IPS-11a (cell line): ENCODE measurements around the gene B4GALT3.

ENCODE experiments used
- H3K4me3 ChIP-seq: one replicate; pipeline ENCODE4 v1.5.1; 2013; ENCODE audit warnings: low read depth, low read length, control low read depth

Gene B4GALT3

DNA sequence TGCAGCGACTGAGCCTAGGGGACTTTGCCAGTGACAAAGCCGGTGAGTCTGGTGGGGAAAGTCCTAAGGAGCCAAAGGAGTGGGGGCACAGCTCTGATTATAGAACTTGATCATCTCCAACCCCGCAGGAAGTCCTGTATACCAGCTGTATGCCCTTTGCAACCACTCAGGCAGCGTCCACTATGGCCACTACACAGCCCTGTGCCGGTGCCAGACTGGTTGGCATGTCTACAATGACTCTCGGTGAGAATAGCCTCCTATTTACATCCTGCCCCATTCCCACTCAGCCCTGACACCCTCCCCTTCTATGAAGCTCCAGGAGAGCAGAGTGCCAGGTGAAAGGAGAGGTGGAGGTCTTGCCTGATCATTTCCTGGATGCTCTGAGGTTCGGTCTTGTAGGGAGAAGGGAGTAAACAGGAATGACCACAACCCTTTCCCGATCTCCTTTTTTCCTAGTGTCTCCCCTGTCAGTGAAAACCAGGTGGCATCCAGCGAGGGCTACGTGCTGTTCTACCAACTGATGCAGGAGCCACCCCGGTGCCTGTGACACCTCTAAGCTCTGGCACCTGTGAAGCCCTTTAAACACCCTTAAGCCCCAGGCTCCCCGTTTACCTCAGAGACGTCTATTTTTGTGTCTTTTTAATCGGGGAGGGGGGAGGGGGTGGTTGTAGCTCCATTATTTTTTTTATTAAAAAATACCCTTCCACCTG, 12.3 kb downstream of the B4GALT3 start:
- H3K4me3 ChIP-seq = peak overlapping the region; percentile 85

DNA sequence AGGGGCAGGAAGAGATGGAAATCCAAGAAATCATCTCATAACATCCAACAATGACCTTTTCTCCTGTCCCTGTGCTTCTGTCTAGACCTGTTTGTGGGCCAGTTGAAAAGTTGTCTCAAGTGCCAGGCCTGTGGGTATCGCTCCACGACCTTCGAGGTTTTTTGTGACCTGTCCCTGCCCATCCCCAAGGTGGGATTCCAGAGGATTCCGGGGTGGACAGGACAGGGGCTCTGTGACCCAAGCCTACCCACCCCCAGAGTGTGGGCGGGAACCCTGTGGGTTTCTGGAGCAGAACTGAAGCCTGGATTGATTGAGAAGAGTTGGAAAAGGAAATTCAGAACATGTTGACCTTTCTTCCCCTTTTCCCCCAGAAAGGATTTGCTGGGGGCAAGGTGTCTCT, 13.5 kb downstream of the B4GALT3 start:
- H3K4me3 ChIP-seq = no peak overlapping the region

DNA sequence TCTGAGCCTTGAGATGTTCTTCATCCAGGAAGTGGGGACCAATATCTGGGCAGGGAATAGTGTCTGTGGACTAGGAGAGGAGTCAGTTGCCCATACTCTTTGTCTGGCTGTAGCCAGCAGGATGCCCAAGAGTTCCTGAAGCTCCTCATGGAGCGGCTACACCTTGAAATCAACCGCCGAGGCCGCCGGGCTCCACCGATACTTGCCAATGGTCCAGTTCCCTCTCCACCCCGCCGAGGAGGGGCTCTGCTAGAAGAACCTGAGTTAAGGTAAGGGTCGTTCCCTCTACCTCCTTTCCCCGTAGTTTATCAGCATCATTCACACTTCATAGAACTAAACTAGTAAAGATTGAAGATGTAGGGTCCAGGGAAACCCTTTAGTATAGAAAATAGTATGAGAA, 14.5 kb downstream of the B4GALT3 start:
- H3K4me3 ChIP-seq = no peak overlapping the region

DNA sequence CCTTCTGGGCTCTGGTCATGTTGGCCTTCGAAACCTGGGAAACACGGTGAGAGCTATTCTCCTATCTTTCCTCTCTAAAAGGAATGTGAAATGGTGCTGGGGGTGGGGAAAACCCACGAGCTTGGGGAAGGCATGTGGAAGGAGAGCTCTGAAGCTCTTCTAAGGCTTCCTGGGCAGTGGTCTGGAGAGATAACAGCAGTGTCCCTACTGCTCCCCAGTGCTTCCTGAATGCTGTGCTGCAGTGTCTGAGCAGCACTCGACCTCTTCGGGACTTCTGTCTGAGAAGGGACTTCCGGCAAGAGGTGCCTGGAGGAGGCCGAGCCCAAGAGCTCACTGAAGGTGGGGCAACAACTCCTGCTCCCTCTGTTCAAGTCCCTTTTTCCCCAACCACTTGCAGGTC, 15.3 kb downstream of the B4GALT3 start:
- no peak overlapping the region for H3K4me3 ChIP-seq

DNA sequence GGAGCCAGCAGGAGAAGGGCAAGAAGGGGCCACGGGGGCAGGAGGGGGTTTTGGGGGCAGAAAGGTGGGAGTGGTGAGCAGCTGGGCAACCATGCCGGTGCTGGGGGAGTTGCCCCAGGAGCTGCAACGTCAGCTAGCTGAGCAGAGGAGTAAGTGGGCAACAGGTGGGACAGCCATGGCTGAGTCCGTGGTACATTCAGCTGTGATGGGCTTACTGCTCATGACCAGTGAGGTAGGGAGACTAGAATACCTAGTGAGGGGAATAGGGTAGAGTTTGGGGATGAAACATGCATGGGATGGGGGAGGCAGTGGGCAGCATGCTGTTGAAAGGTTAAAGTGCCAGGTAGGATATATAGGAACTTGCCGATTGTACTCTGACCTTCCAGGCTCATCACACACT, 15.7 kb downstream of the B4GALT3 start:
- no peak overlapping the region for H3K4me3 ChIP-seq

DNA sequence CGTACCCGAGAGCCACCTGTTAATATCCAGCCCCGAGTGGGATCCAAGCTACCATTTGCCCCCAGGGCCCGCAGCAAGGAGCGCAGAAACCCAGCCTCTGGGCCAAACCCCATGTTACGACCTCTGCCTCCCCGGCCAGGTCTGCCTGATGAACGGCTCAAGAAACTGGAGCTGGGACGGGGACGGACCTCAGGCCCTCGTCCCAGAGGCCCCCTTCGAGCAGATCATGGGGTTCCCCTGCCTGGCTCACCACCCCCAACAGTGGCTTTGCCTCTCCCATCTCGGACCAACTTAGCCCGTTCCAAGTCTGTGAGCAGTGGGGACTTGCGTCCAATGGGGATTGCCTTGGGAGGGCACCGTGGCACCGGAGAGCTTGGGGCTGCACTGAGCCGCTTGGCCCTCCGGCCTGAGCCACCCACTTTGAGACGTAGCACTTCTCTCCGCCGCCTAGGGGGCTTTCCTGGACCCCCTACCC, 16.6 kb downstream of the B4GALT3 start:
- no peak overlapping the region for H3K4me3 ChIP-seq

DNA sequence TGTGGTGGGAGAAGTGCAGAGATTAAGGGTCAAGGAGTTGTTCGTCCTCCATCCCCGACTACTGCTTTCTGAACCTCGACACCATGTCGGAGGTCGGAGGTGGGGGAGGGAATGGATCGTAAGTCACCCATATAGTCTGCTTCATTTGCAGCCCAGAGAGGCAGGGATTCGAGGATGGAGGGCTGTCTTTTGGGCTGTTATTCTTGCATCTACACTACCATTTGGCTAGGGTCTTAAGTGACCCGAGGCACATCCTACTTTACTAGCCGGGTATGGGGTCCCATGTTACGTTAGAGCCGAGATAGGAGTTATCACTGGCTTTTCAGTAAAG, 17.4 kb downstream of the B4GALT3 start:
- H3K4me3 ChIP-seq = peak overlapping the region; percentile 75

DNA sequence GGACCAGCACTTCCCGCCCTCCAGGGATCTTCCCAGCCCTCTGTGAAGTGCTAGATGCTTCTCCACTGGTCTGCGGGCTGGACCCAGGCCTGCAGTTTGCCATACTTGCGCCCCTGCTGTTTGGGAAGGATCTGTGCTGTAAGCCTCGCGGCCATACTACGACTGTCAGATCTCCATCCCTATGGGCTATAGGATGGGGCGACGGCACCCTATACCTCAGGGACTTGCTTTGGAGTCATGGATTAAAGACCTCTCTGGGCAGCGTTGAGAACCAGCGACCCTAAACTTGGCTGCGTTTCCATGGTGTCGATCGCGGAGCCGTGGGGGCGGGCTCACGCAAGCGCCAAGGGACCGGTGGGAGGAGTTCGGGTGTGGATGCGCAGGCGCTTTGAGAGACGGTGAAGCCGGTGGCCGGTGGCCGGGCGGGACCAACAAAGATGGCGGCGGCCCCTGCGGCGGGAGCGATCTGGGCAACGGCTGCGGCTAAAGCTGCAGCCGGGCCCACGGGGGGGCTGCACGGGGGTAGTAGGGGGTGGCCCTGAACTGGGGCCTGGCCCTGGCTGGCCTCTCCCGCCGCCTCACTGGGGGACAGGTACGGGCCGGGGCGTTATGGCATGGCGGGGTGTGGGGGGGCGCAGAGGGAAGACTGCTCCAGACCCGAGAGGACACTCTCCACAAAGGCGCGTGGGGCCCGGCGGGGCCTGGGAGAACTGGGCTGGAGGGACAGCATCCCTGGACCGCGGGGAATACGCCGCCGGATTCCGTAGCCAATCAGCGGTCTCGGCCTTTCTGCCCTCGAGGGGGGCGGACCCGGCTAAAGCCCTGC, 18.0 kb downstream of the B4GALT3 start, which contains the start of gene USP21:
Gene USP21, plus strand, starts transcription at position 414 of the 826 bp plus-strand sequence. CDS start 1,141 bp downstream, outside the sequence.
- H3K4me3 ChIP-seq = peak within 1 kb of the TSS; percentile 75

DNA sequence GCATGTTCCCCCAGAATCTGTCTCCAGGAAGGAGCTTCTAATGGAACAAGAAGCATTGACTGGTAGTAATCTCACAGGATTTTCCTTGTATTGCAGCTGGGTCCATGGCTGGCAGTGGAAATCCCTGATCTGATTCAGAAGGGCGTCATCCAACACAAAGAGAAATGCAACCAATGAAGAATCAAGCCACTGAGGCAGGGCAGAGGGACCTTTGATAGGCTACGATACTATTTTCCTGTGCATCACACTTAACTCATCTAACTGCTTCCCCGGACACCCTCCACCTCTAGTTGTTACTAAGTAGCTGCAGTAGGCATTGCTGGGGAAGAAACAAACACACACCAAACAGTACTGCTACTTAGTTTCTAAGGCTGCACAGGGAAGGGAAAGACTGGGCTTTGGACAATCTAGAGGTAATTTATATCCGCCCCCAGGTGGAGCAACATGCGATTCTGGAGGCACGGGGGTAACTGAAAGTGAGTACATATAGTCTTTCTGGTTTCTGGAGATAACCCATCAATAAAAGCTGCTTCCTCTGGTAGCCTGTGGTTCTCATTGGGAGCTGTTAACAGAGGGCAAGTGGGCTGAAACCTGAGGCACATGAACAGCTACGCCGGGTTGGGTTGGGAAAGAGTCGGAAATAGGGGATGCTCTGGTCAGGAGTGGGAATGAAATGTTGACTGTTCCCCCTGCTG, 18.8 kb downstream of the B4GALT3 start:
- peak overlapping the region; percentile 75 for H3K4me3 ChIP-seq

DNA sequence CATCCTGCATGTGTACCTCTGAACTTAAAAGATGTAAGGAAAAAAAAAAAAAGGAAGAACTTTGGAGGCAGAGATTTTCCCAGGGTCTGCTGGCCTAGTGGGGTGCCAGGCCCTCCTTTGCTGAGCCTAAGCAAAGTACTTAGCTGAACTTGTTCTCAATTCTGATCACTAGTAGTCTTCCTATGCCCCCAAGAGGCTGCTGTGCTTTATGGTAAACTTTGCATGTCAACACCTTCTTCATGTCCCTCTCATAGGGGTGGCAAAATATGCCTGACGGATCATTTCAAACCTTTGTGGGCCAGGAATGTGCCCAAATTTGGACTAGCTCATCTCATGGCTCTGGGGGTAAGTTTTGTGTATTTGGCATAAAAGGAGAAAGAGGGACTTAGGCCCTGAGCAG, 19.4 kb downstream of the B4GALT3 start:
- no peak overlapping the region for H3K4me3 ChIP-seq

DNA sequence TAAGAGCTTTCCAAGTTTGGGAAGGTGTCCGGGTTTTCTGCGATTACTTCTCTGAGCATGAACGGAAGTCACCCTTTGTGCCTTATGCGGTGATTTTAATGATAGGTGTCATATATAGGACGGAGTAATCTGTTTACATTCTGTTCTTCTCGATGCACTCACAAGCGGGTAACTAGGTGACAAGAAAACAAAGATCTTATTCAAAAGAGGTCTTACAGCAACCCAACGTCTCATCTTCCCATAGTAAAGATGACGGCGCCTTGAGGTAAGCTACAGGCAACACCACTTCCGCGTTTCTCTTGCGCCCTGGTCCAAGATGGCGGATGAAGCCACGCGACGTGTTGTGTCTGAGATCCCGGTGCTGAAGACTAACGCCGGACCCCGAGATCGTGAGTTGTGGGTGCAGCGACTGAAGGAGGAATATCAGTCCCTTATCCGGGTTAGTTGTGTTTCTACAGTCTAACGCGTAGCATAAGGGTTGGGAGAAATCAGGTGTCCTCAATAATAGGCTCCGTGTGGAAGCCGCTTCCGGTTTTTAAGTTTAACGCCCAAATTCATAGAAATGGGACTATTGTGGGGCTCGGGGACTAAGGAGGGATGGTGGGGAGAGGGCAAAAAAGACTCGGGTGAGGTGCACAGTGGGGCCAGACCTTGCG, 23.5 kb downstream of the B4GALT3 start, which contains the start of gene UFC1:
Gene UFC1, plus strand, starts transcription at position 297 of the 656 bp plus-strand sequence. Its CDS starts 20 bp downstream, at position 317.
- H3K4me3 ChIP-seq = peak within 1 kb of the TSS; percentile 99

DNA sequence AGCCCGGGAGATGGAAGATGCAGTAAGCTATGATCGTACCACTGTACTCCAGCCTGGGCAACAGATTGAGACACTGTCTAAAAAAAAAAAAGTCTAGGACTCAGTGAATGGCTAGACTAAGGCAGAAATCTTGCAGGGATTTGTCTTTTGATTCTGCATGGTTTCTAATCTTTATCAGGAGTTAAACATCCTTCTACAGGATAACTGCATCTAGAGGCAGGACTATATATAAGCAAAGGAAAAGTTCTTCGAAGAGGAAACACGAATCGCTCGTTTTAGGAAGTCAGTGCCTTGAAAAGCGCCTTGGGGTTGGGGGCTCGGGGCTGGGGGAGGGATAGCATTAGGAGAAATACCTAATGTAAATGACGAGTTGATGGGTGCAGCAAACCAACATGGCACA, 24.1 kb downstream of the B4GALT3 start:
- peak overlapping the region; percentile 99 for H3K4me3 ChIP-seq

DNA sequence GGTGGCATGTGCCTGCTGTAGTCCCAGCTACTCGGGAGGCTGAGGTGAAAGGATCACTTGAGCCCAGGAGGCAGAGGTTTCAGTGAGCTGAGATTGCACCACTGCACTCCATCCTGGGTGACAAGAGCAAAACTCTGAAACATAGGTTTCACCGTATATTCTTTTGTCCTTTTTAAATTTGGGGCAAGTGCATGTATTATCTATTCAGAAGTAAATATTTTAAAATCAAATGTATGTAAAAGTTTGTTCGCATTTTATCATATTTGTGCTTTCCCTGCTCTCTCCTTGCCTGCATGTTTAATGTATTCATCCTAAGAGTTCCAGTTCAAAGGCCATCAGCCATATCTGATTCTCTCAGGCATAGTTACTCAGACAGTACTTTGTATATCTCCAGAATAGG, 31.5 kb downstream of the B4GALT3 start:
- no peak overlapping the region for H3K4me3 ChIP-seq

DNA sequence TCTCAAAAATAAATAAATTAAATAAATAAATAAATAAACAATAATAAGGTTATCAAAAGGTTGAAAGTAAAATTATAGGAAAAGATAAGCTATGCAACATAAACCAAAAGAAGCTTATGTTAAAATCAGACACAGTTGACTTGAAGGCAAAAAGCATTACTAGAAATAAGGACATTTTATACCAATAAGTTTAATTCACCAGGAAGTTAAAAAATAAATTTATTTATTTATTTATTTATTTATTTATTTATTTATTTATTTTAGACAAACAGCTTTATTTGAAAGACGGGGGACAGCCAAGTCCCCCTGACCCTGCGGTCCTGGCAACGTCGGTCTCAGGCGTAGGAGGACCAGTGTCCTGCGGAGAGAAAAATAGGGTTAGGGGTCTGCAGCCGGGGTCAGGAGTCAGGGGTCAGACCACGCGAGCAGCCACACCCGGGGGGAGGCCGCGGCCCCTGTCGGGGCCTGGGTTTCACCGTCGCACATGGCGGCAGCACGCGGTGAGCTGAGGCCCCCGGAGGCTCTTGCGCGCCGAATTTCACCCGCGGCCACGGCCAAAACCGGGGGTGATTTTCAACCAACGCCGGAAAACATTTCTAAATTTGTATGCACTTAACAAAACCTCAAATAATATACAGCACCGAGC, 36.4 kb downstream of the B4GALT3 start:
- no peak overlapping the region for H3K4me3 ChIP-seq

DNA sequence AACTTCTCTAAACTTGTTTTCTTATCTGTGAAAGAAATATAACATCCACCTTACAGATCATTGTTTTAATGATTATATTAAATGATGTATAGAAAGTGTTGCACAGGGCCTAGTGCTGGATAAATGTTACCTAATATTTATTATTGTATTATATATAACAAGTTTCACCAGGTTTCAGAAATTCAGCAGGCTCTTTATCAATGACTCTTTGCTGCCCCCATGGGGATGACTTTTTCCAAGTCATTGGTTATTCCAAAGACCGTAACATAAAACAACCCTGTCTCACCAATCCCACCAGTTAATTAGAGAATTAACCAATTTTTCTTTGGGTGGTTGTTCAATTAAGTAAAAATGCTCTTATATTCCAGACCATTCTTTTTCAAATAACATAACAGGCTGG, 37.5 kb downstream of the B4GALT3 start:
- no peak overlapping the region for H3K4me3 ChIP-seq

DNA sequence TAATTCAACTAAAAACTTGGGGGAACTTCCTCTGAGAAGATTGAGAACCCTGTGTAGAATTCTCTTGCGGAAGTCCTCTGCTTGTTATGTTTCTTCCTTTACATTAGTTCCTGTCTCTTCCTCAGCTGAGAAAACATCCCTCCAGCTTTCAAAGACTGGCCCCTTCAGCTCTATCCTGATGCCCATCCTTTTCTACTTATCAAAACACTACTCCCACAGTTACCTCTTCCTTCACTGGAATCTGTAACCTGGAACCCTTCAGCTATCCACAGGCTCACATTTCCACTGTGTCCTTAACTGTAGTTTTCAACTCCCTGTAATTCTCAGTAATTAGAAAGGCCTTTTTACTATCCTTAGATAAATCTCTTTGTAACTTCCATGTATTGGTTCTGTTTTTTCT, 38.9 kb downstream of the B4GALT3 start:
- no peak overlapping the region for H3K4me3 ChIP-seq

DNA sequence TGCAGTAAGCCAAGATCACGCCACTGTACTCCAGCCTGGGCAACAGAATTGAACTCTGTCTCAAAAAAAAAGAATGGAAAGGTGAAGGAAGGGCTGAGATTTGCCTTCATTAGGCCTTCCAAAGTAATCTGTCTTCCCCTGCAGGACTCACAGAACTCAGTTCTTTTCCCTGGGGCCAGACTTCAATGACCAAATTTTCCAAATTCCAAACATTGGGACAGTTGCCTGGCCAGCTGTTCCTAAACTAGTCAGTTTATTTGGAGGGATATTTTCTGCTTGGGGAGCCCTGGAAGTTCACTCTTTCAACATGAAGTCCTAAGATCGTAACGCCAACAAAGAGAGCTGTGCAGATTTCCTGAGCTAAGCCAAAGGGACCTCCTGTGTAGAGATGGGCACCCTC, 39.4 kb downstream of the B4GALT3 start:
- no peak overlapping the region for H3K4me3 ChIP-seq

DNA sequence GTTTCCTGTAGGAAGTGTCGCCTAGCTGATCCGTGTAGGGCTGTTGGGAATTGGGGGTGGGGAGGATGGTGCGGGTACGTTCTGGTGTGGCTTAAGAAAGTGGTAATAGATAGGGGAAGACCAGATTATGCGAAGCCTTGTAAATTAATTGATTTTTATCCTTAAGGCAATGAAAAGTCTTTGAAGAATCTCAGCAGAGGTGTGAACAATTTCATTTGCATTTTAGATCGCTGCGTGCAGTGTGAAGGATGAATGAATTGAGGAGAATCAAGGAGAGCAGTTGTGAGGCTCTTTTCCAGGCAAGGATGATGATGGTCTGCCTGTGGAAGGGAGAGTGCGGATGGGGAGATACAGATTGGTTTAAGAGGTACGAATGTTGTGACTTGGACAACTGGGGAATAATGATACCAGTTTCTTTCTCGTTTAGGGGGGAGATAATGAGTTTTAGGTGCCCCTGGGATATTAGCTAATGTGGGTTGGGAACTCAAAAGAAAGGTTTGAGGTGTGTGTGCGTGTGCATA, 44.0 kb downstream of the B4GALT3 start:
- peak overlapping the region; percentile 75 for H3K4me3 ChIP-seq

DNA sequence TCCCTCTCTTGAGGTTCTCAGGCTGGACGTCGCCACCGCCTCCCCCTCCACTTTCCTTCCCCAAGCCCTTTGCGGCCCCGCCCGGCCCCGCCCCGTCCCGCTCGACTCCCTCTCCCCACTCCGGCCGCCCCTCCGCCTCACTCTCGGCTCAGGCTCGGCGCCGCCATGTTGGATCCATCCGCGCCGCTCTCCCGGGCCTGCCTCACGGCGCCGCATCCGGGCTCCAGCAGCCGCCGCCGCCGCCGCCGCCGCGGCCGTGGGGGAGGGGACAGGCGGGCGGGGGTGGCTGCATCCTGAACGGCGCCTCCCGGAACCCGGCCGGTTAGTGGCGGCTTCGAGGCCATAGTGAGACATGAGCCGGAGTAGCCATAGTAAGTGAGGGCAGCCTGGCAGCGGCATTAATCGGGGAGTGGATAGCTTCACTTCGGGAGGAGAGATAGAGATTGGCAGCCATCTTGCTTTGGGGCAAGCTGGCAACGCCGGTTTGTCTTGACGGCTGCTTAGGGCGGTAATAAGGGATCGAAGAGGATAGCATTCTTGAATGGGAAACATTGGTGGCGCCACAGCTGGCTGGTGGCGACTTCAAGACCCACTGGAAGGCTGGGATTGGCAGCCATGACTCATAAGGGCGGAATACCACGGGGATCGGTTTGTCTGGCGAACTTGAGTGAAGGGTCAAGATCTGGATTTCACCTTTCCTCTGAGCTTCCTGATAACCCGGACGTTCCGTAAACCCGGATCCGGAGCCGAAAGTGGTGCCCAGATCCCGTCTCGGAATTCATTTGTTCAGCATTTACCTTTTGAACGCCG, 44.7 kb downstream of the B4GALT3 start, which contains the start of gene DEDD:
Gene DEDD, minus strand, starts transcription at position 258 of the 810 bp plus-strand sequence. CDS start 8,205 bp downstream, outside the sequence.
- peak within 1 kb of the TSS; percentile 81 for H3K4me3 ChIP-seq
